Glutamatergic neuron (in vitro differentiated cells): Measurements from ENCODE around the gene TPH2. TPM values are rescaled to one million over a fixed set of nuclear protein-coding genes. Genes with fewer than 3 reads are reported as not detected.

Experiments used
- DNase-seq: peaks from one replicate; pipeline ENCODE4 v3.0.0; 2022
- H3K27ac Mint-ChIP-seq: one replicate; pipeline ENCODE4 v1.8.0; 2020; ENCODE audit warnings: mild to moderate bottlenecking, mixed read lengths, inconsistent platforms; ENCODE audit not compliant: unreplicated experiment
- H3K27me3 Mint-ChIP-seq: one replicate; pipeline ENCODE4 v1.8.0; 2020; ENCODE audit warnings: mild to moderate bottlenecking, moderate library complexity, mixed read lengths, inconsistent platforms; ENCODE audit not compliant: unreplicated experiment
- H3K36me3 Mint-ChIP-seq: one replicate; pipeline ENCODE4 v1.8.0; 2020; ENCODE audit warnings: mild to moderate bottlenecking, mixed read lengths, inconsistent platforms; ENCODE audit not compliant: unreplicated experiment
- H3K4me1 Mint-ChIP-seq: one replicate; pipeline ENCODE4 v1.8.0; 2020; ENCODE audit warnings: mild to moderate bottlenecking, low read depth, mixed read lengths, inconsistent platforms; ENCODE audit not compliant: unreplicated experiment
- H3K4me3 Mint-ChIP-seq: one replicate; pipeline ENCODE4 v1.8.0; 2020; ENCODE audit warnings: mild to moderate bottlenecking, mixed read lengths, inconsistent platforms; ENCODE audit not compliant: unreplicated experiment
- H3K9me3 Mint-ChIP-seq: one replicate; pipeline ENCODE4 v1.8.0; 2020; ENCODE audit warnings: mild to moderate bottlenecking, moderate library complexity, mixed read lengths, inconsistent platforms; ENCODE audit not compliant: unreplicated experiment
- total RNA-seq: library from RNA; stranded (reverse); fragmentation: NEBNext Ultra II Directional; extraction: Animal tissue kit (Norgen Biotek cat#: 25700); gene quantifications from one replicate; pipeline ENCODE4 v1.2.1, GENCODE V29; 2021; ENCODE audit not compliant: unreplicated experiment
- TF ChIP-seq, protein P1 (sequence below): fragments of 200-600 bp; sonication (generic); IDR thresholded peaks from one replicate; pipeline ENCODE4 v1.5.0; 2021; ENCODE audit not compliant: partially characterized antibody, unreplicated experiment

Gene TPH2
- total RNA-seq, 1 donor from 2014 or later = 0.34 TPM

DNA sequence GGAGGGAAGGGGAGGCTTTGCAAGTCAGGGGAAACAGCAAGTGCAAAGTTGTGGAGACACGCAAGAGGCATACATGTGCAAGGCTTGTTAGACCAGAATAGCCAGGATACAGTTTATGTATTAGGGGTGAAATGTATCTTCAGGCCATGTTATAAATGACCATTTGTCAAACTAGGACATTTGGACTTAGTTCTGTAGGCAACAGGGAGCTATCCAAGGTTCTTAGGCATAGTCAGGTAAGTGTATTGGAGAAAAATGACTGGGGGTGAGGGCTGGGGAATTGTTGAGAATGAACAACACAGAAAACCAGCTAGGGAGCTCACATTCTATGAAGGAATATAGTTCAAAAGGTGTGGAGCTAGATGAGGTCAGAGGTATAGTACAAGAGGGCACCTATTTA lies 42.5 kb downstream of the TPH2 start:
- Mint-ChIP-seq H3K4me1 (peaks cover 2% of the 10 kb centered on the region), H3K36me3 (no peaks in the 10 kb centered on the region), H3K9me3 (no peaks in the 10 kb centered on the region), H3K4me3 (no peak overlapping the region), H3K27me3 (no peaks in the 10 kb centered on the region), H3K27ac (no peak overlapping the region)
- DNase-seq = no peak
- TF ChIP-seq, protein P1, sequence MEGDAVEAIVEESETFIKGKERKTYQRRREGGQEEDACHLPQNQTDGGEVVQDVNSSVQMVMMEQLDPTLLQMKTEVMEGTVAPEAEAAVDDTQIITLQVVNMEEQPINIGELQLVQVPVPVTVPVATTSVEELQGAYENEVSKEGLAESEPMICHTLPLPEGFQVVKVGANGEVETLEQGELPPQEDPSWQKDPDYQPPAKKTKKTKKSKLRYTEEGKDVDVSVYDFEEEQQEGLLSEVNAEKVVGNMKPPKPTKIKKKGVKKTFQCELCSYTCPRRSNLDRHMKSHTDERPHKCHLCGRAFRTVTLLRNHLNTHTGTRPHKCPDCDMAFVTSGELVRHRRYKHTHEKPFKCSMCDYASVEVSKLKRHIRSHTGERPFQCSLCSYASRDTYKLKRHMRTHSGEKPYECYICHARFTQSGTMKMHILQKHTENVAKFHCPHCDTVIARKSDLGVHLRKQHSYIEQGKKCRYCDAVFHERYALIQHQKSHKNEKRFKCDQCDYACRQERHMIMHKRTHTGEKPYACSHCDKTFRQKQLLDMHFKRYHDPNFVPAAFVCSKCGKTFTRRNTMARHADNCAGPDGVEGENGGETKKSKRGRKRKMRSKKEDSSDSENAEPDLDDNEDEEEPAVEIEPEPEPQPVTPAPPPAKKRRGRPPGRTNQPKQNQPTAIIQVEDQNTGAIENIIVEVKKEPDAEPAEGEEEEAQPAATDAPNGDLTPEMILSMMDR = no peak

DNA sequence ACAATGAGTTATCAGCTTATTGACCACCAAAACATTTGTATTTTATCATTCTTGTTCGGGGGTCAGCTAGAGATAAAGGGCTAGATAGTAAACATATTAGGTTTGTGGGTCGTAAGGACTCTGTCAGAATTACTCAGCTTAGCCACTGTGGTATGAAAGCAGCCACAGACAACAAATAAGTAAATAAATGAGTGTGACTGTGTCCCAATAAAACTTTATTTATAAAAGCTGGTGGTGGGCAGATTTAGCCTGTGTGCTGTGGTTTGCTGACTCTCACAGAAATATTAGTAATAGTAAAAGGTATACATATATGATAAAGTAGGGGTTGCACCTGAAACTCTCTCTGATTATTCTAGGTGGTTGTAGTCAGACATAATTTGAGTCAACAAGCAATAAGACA lies 56.1 kb downstream of the TPH2 start:
- TF ChIP-seq, protein P1 = no peak
- Mint-ChIP-seq H3K4me3 (no peak overlapping the region), H3K4me1 (no peaks in the 10 kb centered on the region), H3K36me3 (no peaks in the 10 kb centered on the region), H3K27me3 (no peaks in the 10 kb centered on the region), H3K9me3 (no peaks in the 10 kb centered on the region), H3K27ac (no peak overlapping the region)
- DNase-seq = no peak

DNA sequence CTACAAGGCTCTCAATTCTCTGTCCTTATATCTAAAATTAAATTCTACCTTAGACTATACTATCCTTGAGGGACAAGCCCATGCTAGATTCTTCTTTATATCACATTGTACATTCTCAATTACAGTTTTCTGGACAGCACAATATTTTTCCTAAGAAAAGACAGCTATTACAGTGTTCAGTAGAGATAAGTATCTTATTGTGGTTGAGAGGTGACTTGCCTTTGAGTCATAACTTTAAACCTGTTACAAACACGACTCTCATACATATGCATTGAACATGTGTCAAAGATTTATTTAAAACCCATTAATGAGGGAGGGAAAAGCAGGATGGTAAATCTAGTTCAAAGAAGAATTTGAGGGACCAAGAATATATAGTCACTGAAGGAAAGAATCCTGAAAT lies 61.1 kb downstream of the TPH2 start:
- Mint-ChIP-seq H3K27ac (no peak overlapping the region), H3K4me3 (no peak overlapping the region), H3K9me3 (no peaks in the 10 kb centered on the region), H3K36me3 (no peaks in the 10 kb centered on the region), H3K4me1 (no peaks in the 10 kb centered on the region), H3K27me3 (no peaks in the 10 kb centered on the region)
- TF ChIP-seq, protein P1 = no peak
- no peak for DNase-seq

DNA sequence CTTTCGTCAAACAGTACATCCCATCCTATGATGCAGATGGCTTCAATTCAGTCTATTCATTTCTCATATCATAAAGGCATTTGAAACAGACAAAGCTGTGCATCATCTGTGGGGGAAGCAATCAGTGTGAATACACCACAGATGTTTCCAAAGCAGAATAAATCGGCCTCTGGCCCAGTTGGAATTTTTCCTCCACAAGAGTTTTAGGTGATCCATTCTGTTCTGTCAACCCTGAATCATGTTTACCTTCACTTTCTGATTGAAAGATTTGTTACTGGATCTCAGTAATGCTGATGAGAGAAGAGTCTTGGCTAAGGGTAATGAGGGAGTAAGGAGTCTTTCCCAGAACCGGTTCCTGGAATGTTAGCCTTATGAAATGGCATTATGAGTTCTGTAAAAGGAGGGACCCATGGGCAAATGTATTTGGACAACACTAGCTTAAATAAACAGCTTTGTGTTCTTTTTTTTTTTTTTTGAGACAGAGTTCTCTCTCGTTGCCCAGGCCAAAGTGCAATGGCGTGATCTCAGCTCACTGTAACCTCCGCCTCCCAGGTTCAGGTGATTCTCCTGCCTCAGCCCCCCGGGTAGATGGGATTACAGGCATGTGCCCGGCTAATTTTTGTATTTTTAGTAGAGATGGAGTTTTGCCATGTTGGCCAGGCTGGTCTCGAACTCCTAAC lies 62.5 kb downstream of the TPH2 start:
- no peaks in the 10 kb centered on the region for H3K4me1 Mint-ChIP-seq
- no peak for DNase-seq
- no peak overlapping the region for H3K27ac Mint-ChIP-seq
- H3K9me3 Mint-ChIP-seq = no peaks in the 10 kb centered on the region
- H3K27me3 Mint-ChIP-seq = no peaks in the 10 kb centered on the region
- TF ChIP-seq, protein P1 = no peak
- H3K4me3 Mint-ChIP-seq = no peak overlapping the region
- no peaks in the 10 kb centered on the region for H3K36me3 Mint-ChIP-seq

DNA sequence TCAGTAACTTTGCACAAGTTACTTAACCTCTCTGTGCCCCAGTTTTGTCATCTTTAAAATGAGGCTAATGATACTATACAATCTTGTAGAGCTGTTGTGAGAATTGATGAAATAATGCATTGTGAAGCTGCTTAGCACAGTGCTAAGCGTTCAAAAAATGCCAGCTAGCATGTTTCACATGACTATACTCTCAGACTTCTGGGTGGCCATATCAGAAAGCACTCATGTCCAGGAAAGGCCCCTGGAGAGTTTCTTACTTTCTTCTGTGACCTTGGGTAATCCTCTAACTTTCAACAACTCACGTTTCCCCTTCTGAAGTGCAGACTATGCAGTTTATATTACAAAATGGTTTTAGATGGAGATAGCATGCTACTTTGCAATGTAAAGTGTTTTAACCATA lies 68.1 kb downstream of the TPH2 start:
- H3K4me3 Mint-ChIP-seq = no peak overlapping the region
- H3K27ac Mint-ChIP-seq = no peak overlapping the region
- DNase-seq = no peak
- TF ChIP-seq, protein P1 = no peak
- no peaks in the 10 kb centered on the region for H3K4me1 Mint-ChIP-seq
- no peaks in the 10 kb centered on the region for H3K27me3 Mint-ChIP-seq
- peaks cover 1% of the 10 kb centered on the region for H3K9me3 Mint-ChIP-seq
- no peaks in the 10 kb centered on the region for H3K36me3 Mint-ChIP-seq
